GM13976 (cell line): ENCODE data around the gene PRADC1.
A peak's percentile ranks its signal among the peaks of the same experiment; 100 is the strongest.

Source experiments
- DNase-seq: peaks from one replicate; pipeline ENCODE4 v3.0.0; 2012; ENCODE audit warnings: low spot score
- CTCF ChIP-seq: IDR thresholded peaks from 2 replicates; pipeline ENCODE4 v1.5.1; 2012; ENCODE audit warnings: borderline replicate concordance, mild to moderate bottlenecking; ENCODE audit not compliant: insufficient read depth; ENCODE audit errors: extremely low read depth, missing control alignments, control extremely low read depth
- in situ Hi-C: fragments of 300-500 bp; cut with MboI; formaldehyde crosslinking; loops from one replicate; pipeline ENCODE4 v1.12.0; 2022; ENCODE audit warnings: low sequenced_read_pairs, mixed read lengths, inconsistent platforms; ENCODE audit not compliant: unreplicated experiment

PRADC1 gene

GRCh38 chr2:73217160-73217559 lies 15.9 kb downstream of the PRADC1 start:
- no peak for DNase-seq
- in situ Hi-C loops, result no loop called here
- TF ChIP-seq CTCF, result no peak

GRCh38 chr2:73215254-73215653 lies 17.8 kb downstream of the PRADC1 start:
- TF ChIP-seq CTCF, result no peak
- in situ Hi-C loops, result no loop called here
- DNase-seq, result no peak

GRCh38 chr2:73214120-73215035 lies 18.7 kb downstream of the PRADC1 start, which contains the start of gene SMYD5:
TSS of gene SMYD5 (plus strand) at chr2:73214245. CDS start at chr2:73214267, 22 bp downstream.
- in situ Hi-C loops, result no loop called here

GRCh38 chr2:73212448-73213176 lies 20.4 kb downstream of the PRADC1 start:
- DNase-seq, result peak; percentile 86
- in situ Hi-C loops, result no loop called here
- TF ChIP-seq CTCF, result peak; percentile 88

More at GRCh38 chr2:73214120-73215035, 18.7 kb downstream of the PRADC1 start, which contains the start of gene SMYD5:
- TF ChIP-seq CTCF, result no peak
- DNase-seq, result peak; percentile 96

- no peak for DNase-seq
- no peak for TF ChIP-seq CTCF
- in situ Hi-C loops, result no loop called here
Measured at GRCh38 chr2:73212098-73212447, 21.0 kb downstream of the PRADC1 start.

- no peak for DNase-seq
- no peak for TF ChIP-seq CTCF
- in situ Hi-C loops, result no loop called here
Measured at GRCh38 chr2:73210696-73211095, 22.3 kb downstream of the PRADC1 start.
